Mesenchymal stem cell (in vitro differentiated cells and primary cell): ENCODE measurements around the gene CD58.
A peak's percentile ranks its signal among the peaks of the same experiment; 100 is the strongest.

ENCODE experiments used
- DNase-seq: peaks from one replicate; pipeline ENCODE4 v3.0.0-alpha.2; 2013
- H2AFZ ChIP-seq: one replicate; pipeline ENCODE4 v1.6.1; 2013; ENCODE audit warnings: low read depth, mild to moderate bottlenecking, control low read depth, inconsistent platforms, low read length, moderate library complexity
- H2AK5ac ChIP-seq: 2 replicates; pipeline ENCODE4 v1.6.1; 2013; ENCODE audit warnings: low read length, moderate library complexity, mild to moderate bottlenecking, inconsistent platforms; ENCODE audit not compliant: severe bottlenecking
- H2BK120ac ChIP-seq: one replicate; pipeline ENCODE4 v1.6.1; 2013; ENCODE audit warnings: low read depth, mild to moderate bottlenecking, inconsistent platforms, low read length, moderate library complexity
- H2BK12ac ChIP-seq, 2 experiments: one replicate each; pipeline ENCODE4 v1.6.1; 2013; ENCODE audit warnings: inconsistent platforms in 2 of 2, low read length in 2 of 2, mild to moderate bottlenecking in 2 of 2, moderate library complexity in 2 of 2, control low read depth in 1 of 2
- H2BK15ac ChIP-seq: one replicate; pipeline ENCODE4 v1.6.1; 2013; ENCODE audit warnings: mild to moderate bottlenecking, low read depth, inconsistent platforms; ENCODE audit not compliant: poor library complexity, severe bottlenecking
- H2BK5ac ChIP-seq: 2 replicates; pipeline ENCODE4 v1.6.1; 2013; ENCODE audit warnings: low read depth, mild to moderate bottlenecking, low read length, control low read depth, inconsistent platforms; ENCODE audit not compliant: poor library complexity, severe bottlenecking
- H3K14ac ChIP-seq, 2 experiments: one replicate each; pipeline ENCODE4 v1.6.1; 2013; ENCODE audit warnings: inconsistent platforms in 2 of 2, low read length in 2 of 2, control low read depth in 1 of 2, mild to moderate bottlenecking in 1 of 2, moderate library complexity in 1 of 2
- H3K18ac ChIP-seq, 2 experiments: one replicate each; pipeline ENCODE4 v1.6.1; 2013; ENCODE audit warnings: inconsistent platforms in 2 of 2, low read length in 2 of 2, control low read depth in 1 of 2, low read depth in 1 of 2, mild to moderate bottlenecking in 1 of 2
- H3K23ac ChIP-seq, 2 experiments: one replicate each; pipeline ENCODE4 v1.6.1; 2013; ENCODE audit warnings: inconsistent platforms in 2 of 2, low read length in 2 of 2, mild to moderate bottlenecking in 2 of 2, moderate library complexity in 2 of 2, control low read depth in 1 of 2
- H3K27ac ChIP-seq: 2 replicates; pipeline ENCODE4 v1.5.1; 2013; ENCODE audit warnings: mild to moderate bottlenecking, moderate library complexity, low read length, control low read depth, inconsistent platforms; ENCODE audit not compliant: poor library complexity, severe bottlenecking
- H3K27me3 ChIP-seq, 2 experiments: 2 replicates each; pipeline versions ENCODE4 v1.6.1 to v1.7.0; 2013; ENCODE audit warnings: low read length in 2 of 2, mild to moderate bottlenecking in 2 of 2, moderate library complexity in 2 of 2, control low read depth in 1 of 2, inconsistent platforms in 1 of 2; ENCODE audit not compliant: control insufficient read depth in 1 of 2, insufficient read depth in 1 of 2
- H3K36me3 ChIP-seq, 2 experiments: 2 replicates each; pipeline versions ENCODE4 v1.6.1 to v1.7.0; 2013; ENCODE audit warnings: low read length in 2 of 2, control low read depth in 1 of 2, inconsistent platforms in 1 of 2, low read depth in 1 of 2, mild to moderate bottlenecking in 1 of 2; ENCODE audit not compliant: insufficient read depth in 2 of 2, control insufficient read depth in 1 of 2
- H3K4ac ChIP-seq, 2 experiments: one replicate each; pipeline ENCODE4 v1.6.1; 2013; ENCODE audit warnings: inconsistent platforms in 2 of 2, low read length in 2 of 2, mild to moderate bottlenecking in 2 of 2, moderate library complexity in 2 of 2, control low read depth in 1 of 2, low read depth in 1 of 2
- H3K4me1 ChIP-seq: 2 replicates; pipeline ENCODE4 v1.6.1; 2013; ENCODE audit warnings: low read depth, low read length, control low read depth; ENCODE audit not compliant: control insufficient read depth, insufficient read depth
- H3K4me2 ChIP-seq: 2 replicates; pipeline ENCODE4 v1.6.1; 2013; ENCODE audit warnings: low read length, mild to moderate bottlenecking, inconsistent platforms; ENCODE audit not compliant: poor library complexity, severe bottlenecking
- H3K4me3 ChIP-seq, 2 experiments: 2 replicates each; pipeline versions ENCODE4 v1.5.1 to v1.7.0; 2013; ENCODE audit warnings: low read length in 2 of 2, mild to moderate bottlenecking in 2 of 2, control low read depth in 1 of 2, low read depth in 1 of 2; ENCODE audit not compliant: insufficient read depth in 1 of 2
- H3K79me1 ChIP-seq: replicated peaks from 2 replicates; pipeline ENCODE4 v1.6.1; 2013; ENCODE audit warnings: mild to moderate bottlenecking, control low read depth, low read length, inconsistent platforms; ENCODE audit not compliant: poor library complexity, severe bottlenecking
- H3K9ac ChIP-seq: 2 replicates; pipeline ENCODE4 v1.7.0; 2013; ENCODE audit warnings: mild to moderate bottlenecking, low read length, moderate library complexity
- H3K9me3 ChIP-seq: 2 replicates; pipeline ENCODE4 v1.7.0; 2013; ENCODE audit warnings: mild to moderate bottlenecking, low read length; ENCODE audit not compliant: control insufficient read depth
- H4K8ac ChIP-seq: one replicate; pipeline ENCODE4 v1.6.1; 2013; ENCODE audit warnings: inconsistent platforms, mild to moderate bottlenecking, low read length, moderate library complexity
- H4K91ac ChIP-seq: one replicate; pipeline ENCODE4 v1.6.1; 2013; ENCODE audit warnings: mild to moderate bottlenecking, low read length, inconsistent platforms
- WGBS: methylation state at CpG from one replicate; pipeline ENCODE4 v1.1.7; 2013; ENCODE audit warnings: mixed read lengths; 5-methylcytosine and 5-hydroxymethylcytosine counted together

CD58 gene

GRCh38 chr1:116537040-116537831, 33.6 kb downstream of the CD58 start:
- H3K27ac ChIP-seq = no peak overlapping the region
- H3K18ac ChIP-seq = no peak overlapping the region
- H3K4me1 ChIP-seq = peaks cover 1% of the 10 kb centered on the region
- peak; percentile 52 for DNase-seq
- H3K4me3 ChIP-seq = no peak overlapping the region
- no peak overlapping the region for H3K14ac ChIP-seq
- H3K36me3 ChIP-seq = peaks cover 13 to 30% of the 10 kb centered on the region in 2 experiments
- no peaks in the 10 kb centered on the region for H3K79me1 ChIP-seq
- H2BK12ac ChIP-seq = no peak overlapping the region
- H2BK120ac ChIP-seq = no peak overlapping the region
- H4K8ac ChIP-seq = no peak overlapping the region
- H4K91ac ChIP-seq = no peak overlapping the region
- no peak overlapping the region for H3K9ac ChIP-seq
- no peaks in the 10 kb centered on the region for H3K9me3 ChIP-seq
- H3K4ac ChIP-seq = no peak overlapping the region
- 84% methylated on average over 2 of the region's 3 CpGs for WGBS
- no peaks in the 10 kb centered on the region for H3K27me3 ChIP-seq
- H2BK5ac ChIP-seq = no peak overlapping the region
- H3K4me2 ChIP-seq = no peak overlapping the region
- no peak overlapping the region for H2BK15ac ChIP-seq
- no peak overlapping the region for H3K23ac ChIP-seq
- H2AK5ac ChIP-seq = no peak overlapping the region
- H2AFZ ChIP-seq = no peak overlapping the region

DNA sequence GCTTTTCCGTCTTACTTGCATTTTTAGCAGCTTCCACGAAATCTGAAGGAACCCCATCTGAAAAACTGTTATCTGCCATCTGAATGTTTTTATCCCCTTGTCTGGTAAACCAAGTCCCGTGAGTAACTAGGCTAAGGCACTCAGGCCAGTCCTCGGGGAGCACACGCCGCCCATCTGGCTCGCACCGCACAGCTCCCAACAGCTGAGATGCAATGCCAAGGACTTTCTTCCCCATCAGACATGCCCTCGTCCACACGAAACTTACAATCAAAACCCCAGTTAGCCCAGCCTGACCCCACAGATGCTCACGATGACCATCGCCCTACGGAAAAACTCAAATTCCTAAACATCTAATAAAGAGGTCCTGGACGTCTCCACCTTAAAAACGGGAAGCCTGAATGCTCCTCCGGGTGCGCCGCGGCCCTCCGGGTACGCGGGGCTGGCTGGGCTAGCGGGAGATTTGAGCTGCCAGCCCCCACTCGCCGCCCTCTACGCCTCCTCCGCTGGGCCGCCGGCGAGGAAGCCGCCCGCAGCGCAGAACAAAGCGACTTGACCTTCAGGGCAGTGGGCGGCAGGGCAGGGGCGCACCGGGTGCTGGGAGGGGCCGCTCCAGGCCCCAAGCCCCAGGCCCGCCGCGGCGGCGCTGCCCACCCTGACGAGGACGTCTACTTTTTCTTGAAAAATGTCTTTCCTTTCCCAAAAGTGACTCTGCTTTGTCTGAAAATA, 36.6 kb downstream of the CD58 start:
- no peak overlapping the region for H3K4ac ChIP-seq
- H2BK15ac ChIP-seq = no peak overlapping the region
- H3K27me3 ChIP-seq = no peaks in the 10 kb centered on the region
- DNase-seq = no peak
- no peak overlapping the region for H2BK120ac ChIP-seq
- no peak overlapping the region for H3K4me3 ChIP-seq
- H3K9me3 ChIP-seq = no peaks in the 10 kb centered on the region
- no peak overlapping the region for H3K23ac ChIP-seq
- no peak overlapping the region for H3K14ac ChIP-seq
- H2BK5ac ChIP-seq = no peak overlapping the region
- no peak overlapping the region for H2AK5ac ChIP-seq
- peaks cover 1% of the 10 kb centered on the region for H3K4me1 ChIP-seq
- WGBS = 98% methylated on average over 43 of the region's 45 CpGs
- H2AFZ ChIP-seq = no peak overlapping the region
- H3K4me2 ChIP-seq = no peak overlapping the region
- H3K36me3 ChIP-seq = peaks cover 19 to 24% of the 10 kb centered on the region in 2 experiments
- no peaks in the 10 kb centered on the region for H3K79me1 ChIP-seq
- H2BK12ac ChIP-seq = no peak overlapping the region
- H3K18ac ChIP-seq = no peak overlapping the region
- no peak overlapping the region for H3K9ac ChIP-seq
- H4K91ac ChIP-seq = no peak overlapping the region
- no peak overlapping the region for H4K8ac ChIP-seq
- no peak overlapping the region for H3K27ac ChIP-seq

GRCh38 chr1:116533429-116533820, 37.4 kb downstream of the CD58 start:
- no peak overlapping the region for H2BK5ac ChIP-seq
- H3K4me3 ChIP-seq = no peak overlapping the region
- no peak overlapping the region for H2AK5ac ChIP-seq
- WGBS = 95% methylated on average over 3 of the region's 3 CpGs
- no peak overlapping the region for H2BK15ac ChIP-seq
- H2BK12ac ChIP-seq = no peak overlapping the region
- no peak overlapping the region for H3K23ac ChIP-seq
- no peaks in the 10 kb centered on the region for H3K79me1 ChIP-seq
- H2AFZ ChIP-seq = no peak overlapping the region
- H3K14ac ChIP-seq = no peak overlapping the region
- no peak overlapping the region for H3K4me2 ChIP-seq
- H3K27me3 ChIP-seq = no peaks in the 10 kb centered on the region
- no peak overlapping the region for H3K27ac ChIP-seq
- no peak overlapping the region for H4K8ac ChIP-seq
- H2BK120ac ChIP-seq = no peak overlapping the region
- no peak overlapping the region for H3K4ac ChIP-seq
- DNase-seq = no peak
- no peak overlapping the region for H3K18ac ChIP-seq
- H3K9ac ChIP-seq = no peak overlapping the region
- peaks cover 1% of the 10 kb centered on the region for H3K4me1 ChIP-seq
- no peaks in the 10 kb centered on the region for H3K9me3 ChIP-seq
- H3K36me3 ChIP-seq = peaks cover 19 to 24% of the 10 kb centered on the region in 2 experiments
- H4K91ac ChIP-seq = no peak overlapping the region

DNA sequence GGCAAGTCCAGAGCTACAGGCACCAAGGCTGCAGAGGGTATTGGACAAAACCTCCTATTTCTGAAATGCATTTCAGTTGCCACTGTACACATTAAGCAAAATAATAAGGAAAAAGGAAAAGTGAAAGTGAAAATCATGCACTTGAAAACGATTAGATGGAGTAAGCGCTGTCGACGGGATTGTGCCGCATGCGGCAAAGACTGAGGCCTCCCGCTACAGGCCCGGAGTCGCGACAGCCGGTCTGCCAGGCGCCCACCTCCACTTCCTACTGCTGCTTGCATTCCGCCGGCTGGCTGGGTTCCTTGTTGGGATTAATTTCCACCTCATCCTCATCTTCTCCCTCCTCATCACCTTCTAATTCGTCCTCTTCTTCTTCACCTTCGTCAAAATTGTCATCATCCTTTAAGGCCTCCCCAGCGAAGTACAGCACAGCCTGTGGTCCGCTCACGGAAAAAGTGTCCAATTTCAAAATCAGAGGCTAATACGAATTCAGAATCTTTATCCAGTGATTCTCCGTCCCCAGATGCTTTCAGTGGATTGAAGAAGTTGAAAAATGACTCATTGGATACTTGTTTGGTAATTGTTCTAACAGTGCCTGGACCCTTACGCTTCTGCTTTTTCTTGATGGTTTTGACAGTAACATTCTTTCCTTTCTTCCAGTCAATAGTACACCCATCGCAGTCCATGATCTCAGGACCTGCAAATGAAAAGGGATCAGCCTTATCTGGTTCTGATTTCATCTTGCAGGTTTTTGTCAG, 38.0 kb downstream of the CD58 start:
- no peaks in the 10 kb centered on the region for H3K79me1 ChIP-seq
- H3K9me3 ChIP-seq = no peaks in the 10 kb centered on the region
- H2AFZ ChIP-seq = no peak overlapping the region
- H3K18ac ChIP-seq = no peak overlapping the region
- DNase-seq = no peak
- no peak overlapping the region for H3K27ac ChIP-seq
- H4K8ac ChIP-seq = no peak overlapping the region
- no peak overlapping the region for H3K9ac ChIP-seq
- H2AK5ac ChIP-seq = no peak overlapping the region
- peaks cover 19 to 24% of the 10 kb centered on the region in 2 experiments for H3K36me3 ChIP-seq
- H2BK15ac ChIP-seq = no peak overlapping the region
- H3K27me3 ChIP-seq = no peaks in the 10 kb centered on the region
- no peak overlapping the region for H3K4me2 ChIP-seq
- H3K4me1 ChIP-seq = peaks cover 1% of the 10 kb centered on the region
- H3K23ac ChIP-seq = no peak overlapping the region
- WGBS = 97% methylated on average over 23 of the region's 23 CpGs
- H4K91ac ChIP-seq = no peak overlapping the region
- H3K14ac ChIP-seq = no peak overlapping the region
- H3K4ac ChIP-seq = no peak overlapping the region
- no peak overlapping the region for H2BK120ac ChIP-seq
- no peak overlapping the region for H2BK12ac ChIP-seq
- H3K4me3 ChIP-seq = no peak overlapping the region
- no peak overlapping the region for H2BK5ac ChIP-seq
